Spleen (tissue), 7 donors: ENCODE data around the gene POLG.

Source experiments
- CTCF ChIP-seq, 11 experiments: fragments of 200-600 bp in 7 of 11; fragments of 450-650 bp in 4 of 11; sonication (generic) in 4 of 11; IDR thresholded peaks in 8 of 11; conservative IDR thresholded peaks in 3 of 11; 1 replicate in 7 of 11; 2 replicates in 4 of 11; pipeline versions ENCODE4 v1.4.0 to v1.8.0; 2016 to 2021; ENCODE audit warnings: antibody characterized with exemption in 11 of 11, inconsistent platforms in 4 of 11, mild to moderate bottlenecking in 1 of 11
- POLR2A ChIP-seq, 3 donors: fragments of 450-650 bp; IDR thresholded peaks; one replicate each; pipeline ENCODE4 v1.5.1; 2017; ENCODE audit warnings: antibody characterized with exemption in 3 of 3, mild to moderate bottlenecking in 1 of 3
- donor health status: DM: no; HTN: no; CAD: no; lungs with moderate emphysema.
- donor health status: DM: no; HTN: no; CAD: no.
- donor health status: DM: no; HTN: no; CAD: no.

- no peak for TF ChIP-seq CTCF (IDR thresholded peaks at IDR 0.05 in 8 of 11, conservative IDR thresholded peaks at IDR 0.05 in 3 of 11)
- no peak for TF ChIP-seq POLR2A (IDR thresholded peaks at IDR 0.05)
These were observed 34.8 kb upstream of the POLG start for GRCh38 chr15:89369341-89369947.
